Measurements from ENCODE around the gene SNX21. TPM values are rescaled to one million over a fixed set of nuclear protein-coding genes. Genes with fewer than 3 reads are reported as not detected.
"Not testable (repeated sequence)": the region's sequence is repeated elsewhere in the genome, so short reads cannot be mapped to it uniquely, and the experiment has no call there.

SNX21 gene
- polyA plus RNA-seq, 3 donors: 9.2 to 50.9 (median 48.6) TPM

DNA sequence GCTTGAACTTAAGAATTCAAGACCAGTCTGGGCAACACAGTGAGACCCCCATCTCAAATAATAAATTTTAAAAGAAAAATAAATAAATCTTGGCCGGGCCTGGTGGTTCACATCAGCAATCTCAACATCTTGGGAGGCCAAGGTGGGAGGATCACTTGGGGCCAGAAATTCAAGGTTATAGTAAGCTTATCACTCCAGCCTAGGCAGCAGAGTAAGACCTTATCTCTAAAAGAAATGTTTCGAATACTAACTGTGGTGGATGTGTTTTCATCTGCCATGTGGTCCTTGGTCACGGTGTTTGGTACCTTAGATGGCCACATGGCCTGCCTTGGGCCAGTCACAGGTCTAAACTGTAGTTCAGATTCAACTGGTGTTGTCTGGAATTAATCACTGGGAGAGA lies 15.4 kb upstream of the SNX21 start:
- no peak overlapping the region for H3K27ac ChIP-seq (ENCODE audit: low read depth, low read length)
- 68 to 86% (median 83%) methylated on average over 3 of the region's 3 CpGs for WGBS, 3 donors

DNA sequence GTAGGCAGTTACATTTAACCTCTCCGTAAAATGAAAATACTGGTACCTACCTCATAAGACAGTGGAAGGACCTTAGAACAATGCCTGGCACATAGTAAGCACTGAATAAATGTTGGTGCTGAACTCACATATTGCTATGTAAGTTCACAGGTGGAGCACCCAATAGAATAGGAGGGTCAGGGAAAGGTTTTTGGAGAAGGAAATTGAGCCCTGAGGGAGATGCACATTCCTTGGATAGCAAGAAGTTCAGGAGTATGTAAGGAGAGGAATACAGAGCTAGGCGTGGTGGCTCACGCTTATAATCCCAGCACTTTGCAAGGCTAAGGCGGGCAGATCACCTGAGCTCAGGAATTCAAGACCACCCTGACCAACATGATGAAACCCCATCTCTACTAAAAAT lies 14.1 kb upstream of the SNX21 start:
- 93 to 100% (median 94%) methylated on average over 4 of the region's 4 CpGs for WGBS, 3 donors
- H3K27ac ChIP-seq (ENCODE audit: low read depth, low read length): no peak overlapping the region

DNA sequence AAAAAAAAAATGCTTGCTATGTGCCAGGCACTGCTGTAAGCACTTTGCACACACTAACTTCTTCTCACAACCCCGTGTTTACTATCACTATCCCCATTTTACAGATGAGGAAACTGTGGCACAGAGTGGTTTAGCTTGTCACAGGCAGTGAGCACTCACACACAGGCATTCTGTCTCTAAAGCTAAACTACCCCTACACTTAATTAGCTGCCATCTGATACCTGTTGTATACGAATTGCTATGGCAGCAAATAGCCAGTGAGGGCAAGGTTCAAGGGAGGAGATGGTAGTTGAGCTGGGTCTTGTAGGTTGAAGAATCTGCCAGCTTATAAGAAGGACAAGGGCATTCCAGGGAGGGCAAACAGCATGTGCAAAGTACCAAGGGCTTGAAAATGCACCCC lies 11.7 kb upstream of the SNX21 start:
- 56 to 93% (median 86%) methylated on average over 2 of the region's 2 CpGs for WGBS, 3 donors
- H3K27ac ChIP-seq (ENCODE audit: low read depth, low read length): no peak overlapping the region

- no peak overlapping the region for H3K27ac ChIP-seq (ENCODE audit: low read depth, low read length)
- 2 to 14% (median 10%) methylated on average over 23 to 24 of the region's 24 CpGs for WGBS, 3 donors
These were observed 10.7 kb upstream of the SNX21 start for GRCh38 chr20:45822857-45823256.

DNA sequence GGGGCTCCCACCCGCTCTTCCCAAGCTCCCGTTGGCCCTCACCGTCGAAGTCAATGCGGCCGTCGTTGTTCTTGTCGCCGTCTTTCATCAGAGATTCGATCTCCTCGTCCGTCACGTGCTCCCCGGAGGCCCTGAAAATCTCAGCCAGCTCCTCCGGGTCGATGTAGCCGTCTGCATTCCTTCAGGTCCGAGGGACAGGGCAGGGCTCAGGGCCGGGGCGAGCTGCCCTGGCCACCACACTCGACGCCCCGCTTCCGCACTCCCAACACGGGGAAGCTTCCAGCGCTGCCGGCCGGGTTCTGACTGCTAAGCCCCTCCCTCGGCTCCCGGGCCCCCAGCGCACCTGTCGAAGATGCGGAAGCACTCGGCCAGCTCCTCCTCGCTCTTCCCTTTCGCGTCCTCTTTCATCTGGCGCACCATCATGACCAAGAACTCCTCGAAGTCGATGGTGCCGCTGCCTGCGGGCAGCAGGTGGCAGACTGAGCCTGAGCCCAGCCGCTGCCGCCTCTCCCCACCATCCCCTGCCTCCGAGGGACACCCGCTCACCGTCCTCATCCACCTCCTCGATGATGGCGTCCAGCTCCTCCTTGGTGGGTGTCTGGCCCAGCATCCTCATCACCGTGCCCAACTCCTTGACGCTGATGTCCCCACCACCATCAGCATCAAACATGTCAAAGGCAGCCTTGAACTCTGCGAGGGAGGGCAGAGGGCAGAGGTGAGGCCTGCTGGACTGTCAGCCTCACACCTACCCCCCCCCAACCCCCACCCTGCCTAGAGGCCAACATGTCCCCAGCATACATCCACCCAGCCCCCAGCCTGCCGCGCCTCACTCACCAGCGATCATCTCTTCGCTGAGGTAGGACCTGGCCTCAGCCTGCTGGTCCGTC lies 9.4 kb upstream of the SNX21 start:
- 14 to 20% (median 16%) methylated on average over 52 to 57 of the region's 57 CpGs for WGBS, 3 donors
- H3K27ac ChIP-seq (ENCODE audit: low read depth, low read length): no peak overlapping the region

DNA sequence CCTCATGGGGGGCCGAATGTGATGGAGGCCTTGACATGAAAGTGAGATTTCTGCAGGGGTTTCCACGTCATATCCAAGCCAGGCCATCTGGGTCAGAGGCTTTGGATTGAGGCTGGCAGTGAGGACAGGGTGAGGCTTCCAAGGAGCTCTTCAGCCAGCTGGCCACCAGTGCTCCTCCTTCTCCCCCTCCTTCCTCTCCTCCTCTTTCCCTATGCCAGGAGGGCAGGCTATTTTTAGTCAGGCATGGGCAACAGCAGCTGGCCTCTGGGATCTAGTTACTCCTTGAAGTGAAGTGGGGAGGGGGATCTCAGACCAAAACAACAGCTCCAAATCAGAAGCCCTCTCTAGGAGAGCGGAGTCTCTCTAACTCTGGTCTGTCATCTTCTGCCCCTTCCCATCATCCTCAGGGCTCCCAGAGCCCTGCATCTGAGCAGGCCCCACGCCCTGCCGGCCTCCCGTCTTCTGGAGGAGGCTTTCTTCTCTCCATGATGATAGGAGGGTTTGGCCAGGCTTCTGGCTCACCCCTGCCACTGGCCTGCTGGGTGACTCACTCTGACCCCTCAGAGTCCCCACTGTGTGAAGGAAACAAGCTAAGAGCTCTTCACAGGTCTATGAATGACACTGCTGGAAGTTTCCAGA lies 7.1 kb upstream of the SNX21 start:
- 57 to 73% (median 58%) methylated on average over 6 of the region's 6 CpGs for WGBS, 3 donors

DNA sequence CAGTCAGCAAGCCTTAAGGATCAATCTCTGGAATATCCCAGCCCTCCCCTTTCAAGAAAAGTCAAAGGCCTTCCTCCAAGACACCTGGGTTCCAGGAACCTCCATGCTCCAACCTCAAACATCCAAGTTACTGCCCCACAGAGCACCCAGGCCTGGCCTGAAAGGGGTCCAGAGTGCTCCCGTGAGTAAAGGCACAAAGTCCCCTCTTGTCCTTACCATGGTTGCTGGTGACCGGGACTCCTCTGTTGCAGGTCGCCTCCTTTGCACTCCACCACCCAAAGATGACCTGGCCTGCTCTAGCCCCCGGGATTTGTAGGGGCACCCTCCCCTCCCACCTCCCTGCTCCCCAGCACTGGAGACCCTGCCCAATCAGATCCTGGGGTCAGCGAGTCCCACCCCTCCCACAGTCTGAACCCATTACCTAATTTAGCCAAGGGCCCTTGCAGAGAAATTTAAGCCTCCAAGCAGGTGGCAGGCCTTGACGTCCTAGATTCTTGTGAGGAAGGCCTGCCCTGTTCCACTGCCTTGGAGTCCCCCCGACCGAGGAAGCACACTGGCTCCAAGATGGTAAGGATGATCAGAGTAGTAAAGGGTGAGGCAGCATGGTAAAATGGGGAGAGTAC lies 6.5 kb upstream of the SNX21 start, which contains the start of gene TNNC2:
TSS of gene TNNC2 (minus strand) at position 283 of the 623 bp plus-strand sequence. CDS start at position 219, 64 bp downstream.
- 86 to 89% (median 89%) methylated on average over 8 of the region's 8 CpGs for WGBS, 3 donors
- H3K27ac ChIP-seq (ENCODE audit: low read depth, low read length): no peak within 1 kb of the TSS

More for the DNA sequence above, 7.1 kb upstream of the SNX21 start:
- no peak overlapping the region for H3K27ac ChIP-seq (ENCODE audit: low read depth, low read length)

- no peak overlapping the region for H3K27ac ChIP-seq (ENCODE audit: low read depth, low read length)
- WGBS, 3 donors: 70 to 91% (median 77%) methylated on average over 6 of the region's 6 CpGs
These were observed 5.9 kb upstream of the SNX21 start for GRCh38 chr20:45827712-45828111.

GRCh38 chr20:45828589-45828988 lies 5.0 kb upstream of the SNX21 start:
- 48 to 59% (median 49%) methylated on average over 2 of the region's 2 CpGs for WGBS, 3 donors
- no peak overlapping the region for H3K27ac ChIP-seq (ENCODE audit: low read depth, low read length)

DNA sequence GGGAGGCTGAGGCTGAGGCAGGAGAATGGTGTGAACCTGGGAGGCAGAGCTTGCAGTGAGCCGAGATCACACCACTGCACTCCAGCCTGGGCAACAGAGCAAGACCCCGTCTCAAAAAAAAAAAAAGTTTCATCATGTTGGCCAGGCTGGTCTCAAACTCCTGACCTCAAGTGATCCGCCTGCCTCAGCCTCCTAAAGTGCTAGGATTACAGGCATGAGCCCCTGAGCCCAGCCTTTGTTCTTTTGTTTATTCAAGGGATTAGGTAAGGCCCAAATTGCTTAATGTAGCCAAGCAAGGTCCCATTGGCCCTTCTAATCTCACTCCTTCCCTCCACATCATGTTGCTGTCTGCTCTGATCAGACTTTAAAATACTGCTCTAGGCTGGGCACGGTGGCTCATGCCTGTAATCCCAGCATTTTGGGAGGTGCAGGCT lies 3.9 kb upstream of the SNX21 start:
- not testable (repeated sequence) for H3K27ac ChIP-seq (ENCODE audit: low read depth, low read length)
- 80 to 89% (median 83%) methylated on average over 3 to 4 of the region's 4 CpGs for WGBS, 3 donors

DNA sequence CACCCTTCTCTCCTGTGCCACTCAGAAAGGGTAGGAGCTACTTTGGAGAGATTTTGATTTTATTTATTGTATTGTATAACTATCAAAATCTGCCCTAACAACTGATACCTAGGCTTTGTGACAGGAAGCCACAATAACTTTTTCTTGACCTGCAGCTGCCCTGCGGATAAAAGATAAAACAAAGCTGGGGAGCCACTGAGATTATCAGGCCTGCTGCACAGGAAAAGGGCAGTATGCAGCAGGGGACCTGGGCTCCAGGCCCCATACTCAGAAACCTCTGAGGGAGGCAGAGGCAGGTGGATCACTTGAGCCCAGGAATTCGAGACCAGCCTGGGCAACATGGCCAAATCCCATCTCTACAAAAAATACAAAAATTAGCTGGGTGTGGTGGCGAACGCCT lies 980 bp upstream of the SNX21 start:
- WGBS, 3 donors: 73 to 89% (median 79%) methylated on average over 4 of the region's 4 CpGs
- no peak overlapping the region for H3K27ac ChIP-seq (ENCODE audit: low read depth, low read length)

- peak overlapping the region; percentile 13 for H3K27ac ChIP-seq (ENCODE audit: low read depth, low read length)
- WGBS, 3 donors: 3 to 6% (median 4%) methylated on average over 54 to 71 of the region's 71 CpGs
These were observed 541 bp downstream of the SNX21 start for GRCh38 chr20:45833883-45834796.

DNA sequence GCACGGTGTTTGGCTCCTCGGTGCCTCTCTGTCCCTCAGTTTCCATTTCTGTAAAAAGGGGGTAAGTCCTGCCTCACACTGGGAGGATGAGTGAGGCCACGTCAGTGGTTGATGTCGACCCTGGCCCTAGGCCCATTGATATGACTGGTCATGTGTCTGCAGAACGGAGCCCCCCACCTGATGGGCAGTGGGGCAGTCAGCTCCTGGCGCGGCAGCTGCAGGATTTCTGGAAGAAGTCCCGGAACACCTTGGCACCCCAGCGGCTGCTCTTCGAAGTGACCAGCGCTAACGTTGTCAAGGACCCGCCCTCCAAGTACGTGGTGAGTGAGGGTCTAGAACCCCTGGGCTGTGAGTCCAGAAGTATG lies 1.2 kb downstream of the SNX21 start:
- WGBS, 3 donors: 67 to 82% (median 74%) methylated on average over 14 of the region's 14 CpGs

DNA sequence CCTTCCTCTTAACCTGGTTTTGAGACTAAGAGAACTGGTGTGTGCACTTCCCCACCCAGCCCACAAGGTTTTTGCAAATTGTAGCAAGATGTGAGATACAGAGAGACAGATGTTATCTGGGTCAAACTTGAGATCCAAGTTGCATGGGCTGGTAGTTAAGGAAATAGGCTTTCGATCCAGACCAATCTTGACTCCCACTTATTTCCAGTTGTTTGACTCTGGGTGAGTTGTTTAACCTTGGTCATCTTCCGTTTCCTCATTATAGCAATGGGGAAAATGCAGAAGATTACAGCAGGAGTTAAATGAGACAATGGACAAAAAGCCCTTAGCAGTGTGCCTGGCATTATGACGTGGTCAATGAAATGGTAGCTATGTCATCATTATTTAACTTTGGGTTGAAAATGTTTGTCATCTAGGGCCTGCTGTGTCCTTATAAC lies 1.7 kb downstream of the SNX21 start:
- 41 to 66% (median 48%) methylated on average over 3 of the region's 3 CpGs for WGBS, 3 donors
- H3K27ac ChIP-seq (ENCODE audit: low read depth, low read length): no peak overlapping the region

More for the DNA sequence above, 1.2 kb downstream of the SNX21 start:
- H3K27ac ChIP-seq (ENCODE audit: low read depth, low read length): no peak overlapping the region

GRCh38 chr20:45835825-45836224 lies 2.2 kb downstream of the SNX21 start:
- H3K27ac ChIP-seq (ENCODE audit: low read depth, low read length): no peak overlapping the region
- 69 to 90% (median 71%) methylated on average over 5 of the region's 5 CpGs for WGBS, 3 donors

GRCh38 chr20:45836841-45837240 lies 3.2 kb downstream of the SNX21 start:
- 33 to 50% (median 40%) methylated on average over 1 of the region's 1 CpG for WGBS, 3 donors
- H3K27ac ChIP-seq (ENCODE audit: low read depth, low read length): no peak overlapping the region

DNA sequence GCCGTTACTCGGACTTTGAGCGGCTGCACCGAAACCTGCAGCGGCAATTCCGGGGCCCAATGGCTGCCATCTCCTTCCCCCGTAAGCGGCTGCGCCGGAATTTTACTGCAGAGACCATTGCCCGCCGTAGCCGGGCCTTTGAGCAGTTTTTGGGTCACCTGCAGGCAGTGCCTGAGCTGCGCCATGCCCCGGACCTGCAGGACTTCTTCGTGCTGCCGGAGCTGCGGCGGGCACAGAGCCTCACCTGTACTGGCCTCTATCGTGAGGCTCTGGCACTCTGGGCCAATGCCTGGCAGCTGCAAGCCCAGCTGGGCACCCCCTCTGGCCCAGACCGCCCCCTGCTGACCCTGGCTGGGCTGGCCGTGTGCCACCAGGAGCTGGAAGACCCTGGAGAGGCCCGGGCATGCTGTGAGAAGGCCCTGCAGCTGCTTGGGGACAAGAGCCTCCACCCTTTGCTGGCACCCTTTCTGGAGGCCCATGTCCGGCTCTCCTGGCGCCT lies 7.2 kb downstream of the SNX21 start:
- WGBS, 3 donors: 88 to 92% (median 90%) methylated on average over 22 to 25 of the region's 25 CpGs
- no peak overlapping the region for H3K27ac ChIP-seq (ENCODE audit: low read depth, low read length)

Data from adipose tissue (tissue), 3 donors.